ENCODE results near the gene RGPD8.

The RGPD8 gene

GRCh38 chr2:112481050-112481527 is 47.6 kb upstream of the RGPD8 start:
- H3K4me1 ChIP-seq (ENCODE audit: low read depth, poor library complexity, severe bottlenecking): peaks cover 12% of the 10 kb centered on the region
- no peaks in the 10 kb centered on the region for H3K79me2 ChIP-seq (ENCODE audit: insufficient read depth, low read depth)
- H3K27me3 ChIP-seq (ENCODE audit: insufficient read depth, low read depth): no peaks in the 10 kb centered on the region
- no peaks in the 10 kb centered on the region for H3K36me3 ChIP-seq (ENCODE audit: insufficient read depth)
- H4K20me1 ChIP-seq (ENCODE audit: insufficient read depth): no peaks in the 10 kb centered on the region
- peak overlapping the region; percentile 62 for H3K27ac ChIP-seq
- H3K4me2 ChIP-seq: peak overlapping the region; percentile 72
- peak overlapping the region; percentile 89 for H2AFZ ChIP-seq (ENCODE audit: low read depth)
- peak overlapping the region; percentile 41; the same call in 1 of the 2 replicates for H3K9ac ChIP-seq
- no peak overlapping the region for H3K4me3 ChIP-seq (IDR thresholded peaks at IDR 0.05; ENCODE audit: insufficient read depth, low read depth, low read length)
- TF ChIP-seq, protein P1, sequence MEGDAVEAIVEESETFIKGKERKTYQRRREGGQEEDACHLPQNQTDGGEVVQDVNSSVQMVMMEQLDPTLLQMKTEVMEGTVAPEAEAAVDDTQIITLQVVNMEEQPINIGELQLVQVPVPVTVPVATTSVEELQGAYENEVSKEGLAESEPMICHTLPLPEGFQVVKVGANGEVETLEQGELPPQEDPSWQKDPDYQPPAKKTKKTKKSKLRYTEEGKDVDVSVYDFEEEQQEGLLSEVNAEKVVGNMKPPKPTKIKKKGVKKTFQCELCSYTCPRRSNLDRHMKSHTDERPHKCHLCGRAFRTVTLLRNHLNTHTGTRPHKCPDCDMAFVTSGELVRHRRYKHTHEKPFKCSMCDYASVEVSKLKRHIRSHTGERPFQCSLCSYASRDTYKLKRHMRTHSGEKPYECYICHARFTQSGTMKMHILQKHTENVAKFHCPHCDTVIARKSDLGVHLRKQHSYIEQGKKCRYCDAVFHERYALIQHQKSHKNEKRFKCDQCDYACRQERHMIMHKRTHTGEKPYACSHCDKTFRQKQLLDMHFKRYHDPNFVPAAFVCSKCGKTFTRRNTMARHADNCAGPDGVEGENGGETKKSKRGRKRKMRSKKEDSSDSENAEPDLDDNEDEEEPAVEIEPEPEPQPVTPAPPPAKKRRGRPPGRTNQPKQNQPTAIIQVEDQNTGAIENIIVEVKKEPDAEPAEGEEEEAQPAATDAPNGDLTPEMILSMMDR (conservative IDR thresholded peaks at IDR 0.05; ENCODE audit: low read depth, low read length): peak; percentile 36; the same call in 1 of the 2 replicates

DNA sequence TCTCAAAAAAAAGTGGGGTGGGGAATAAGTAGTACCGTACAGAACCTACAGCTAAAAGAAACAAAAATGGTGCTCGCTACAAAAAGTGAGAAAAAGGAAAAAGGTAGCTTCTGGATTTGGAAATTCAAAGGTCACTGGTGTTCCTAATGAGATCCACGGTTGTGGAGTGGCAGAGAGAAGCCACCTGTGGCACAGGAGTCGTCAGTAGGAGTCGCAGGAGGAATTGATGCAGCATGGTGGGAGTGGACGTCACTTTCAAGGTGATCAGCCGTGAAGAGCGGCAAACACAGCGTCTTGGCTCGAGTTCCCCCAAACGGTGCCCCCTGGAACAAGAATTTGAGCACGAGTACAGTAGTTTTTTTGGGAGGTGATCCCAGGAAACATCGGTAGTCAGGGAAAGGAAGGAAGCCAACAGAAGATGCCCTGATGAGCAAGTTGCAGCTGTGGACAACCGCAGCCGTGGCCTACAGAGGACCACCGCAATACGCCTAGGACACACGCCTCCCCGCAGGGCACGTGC is 47.1 kb upstream of the RGPD8 start:
- no peak overlapping the region for H3K4me3 ChIP-seq (IDR thresholded peaks at IDR 0.05; ENCODE audit: insufficient read depth, low read depth, low read length)
- no peaks in the 10 kb centered on the region for H3K79me2 ChIP-seq (ENCODE audit: insufficient read depth, low read depth)
- H2AFZ ChIP-seq (ENCODE audit: low read depth): peak overlapping the region; percentile 89
- H4K20me1 ChIP-seq (ENCODE audit: insufficient read depth): no peaks in the 10 kb centered on the region
- H3K36me3 ChIP-seq (ENCODE audit: insufficient read depth): no peaks in the 10 kb centered on the region
- H3K4me2 ChIP-seq: peak overlapping the region; percentile 72
- H3K27me3 ChIP-seq (ENCODE audit: insufficient read depth, low read depth): no peaks in the 10 kb centered on the region
- H3K27ac ChIP-seq: peak overlapping the region; percentile 62
- TF ChIP-seq, protein P1 (conservative IDR thresholded peaks at IDR 0.05; ENCODE audit: low read depth, low read length): no peak; the same call in 1 of the 2 replicates
- H3K9ac ChIP-seq: peak overlapping the region; percentile 41; the same call in 1 of the 2 replicates
- H3K4me1 ChIP-seq (ENCODE audit: low read depth, poor library complexity, severe bottlenecking): peaks cover 12% of the 10 kb centered on the region

DNA sequence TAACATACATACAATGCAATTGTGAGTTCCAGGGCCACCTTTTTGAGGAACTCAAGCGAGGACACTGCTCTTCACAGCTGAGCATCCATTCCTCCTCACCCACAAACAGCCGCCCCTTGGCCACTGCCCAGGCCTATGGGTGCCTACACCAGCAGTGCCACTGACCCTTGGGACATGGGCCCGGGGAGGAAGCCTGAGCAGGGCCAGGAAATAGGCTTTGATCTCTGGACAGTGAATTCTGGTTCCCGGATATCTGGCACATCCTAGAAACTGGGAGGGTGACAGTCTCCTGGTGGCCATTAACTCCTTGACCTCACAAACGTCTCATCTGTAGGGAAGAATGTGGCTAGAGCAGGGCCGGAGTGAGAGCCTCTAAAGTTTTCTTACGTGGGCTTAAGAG is 43.0 kb upstream of the RGPD8 start:
- Histone ChIP-seq H3K9ac (no peak overlapping the region), H3K36me3 (ENCODE audit: insufficient read depth) (no peaks in the 10 kb centered on the region), H4K20me1 (ENCODE audit: insufficient read depth) (no peaks in the 10 kb centered on the region), H3K4me1 (ENCODE audit: low read depth, poor library complexity, severe bottlenecking) (peaks cover 3% of the 10 kb centered on the region), H3K27ac (no peak overlapping the region), H2AFZ (ENCODE audit: low read depth) (no peak overlapping the region), H3K4me2 (no peak overlapping the region), H3K27me3 (ENCODE audit: insufficient read depth, low read depth) (no peaks in the 10 kb centered on the region), H3K4me3 (IDR thresholded peaks at IDR 0.05; ENCODE audit: insufficient read depth, low read depth, low read length) (no peak overlapping the region), H3K79me2 (ENCODE audit: insufficient read depth, low read depth) (no peaks in the 10 kb centered on the region)
- TF ChIP-seq, protein P1 (conservative IDR thresholded peaks at IDR 0.05; ENCODE audit: low read depth, low read length): no peak

DNA sequence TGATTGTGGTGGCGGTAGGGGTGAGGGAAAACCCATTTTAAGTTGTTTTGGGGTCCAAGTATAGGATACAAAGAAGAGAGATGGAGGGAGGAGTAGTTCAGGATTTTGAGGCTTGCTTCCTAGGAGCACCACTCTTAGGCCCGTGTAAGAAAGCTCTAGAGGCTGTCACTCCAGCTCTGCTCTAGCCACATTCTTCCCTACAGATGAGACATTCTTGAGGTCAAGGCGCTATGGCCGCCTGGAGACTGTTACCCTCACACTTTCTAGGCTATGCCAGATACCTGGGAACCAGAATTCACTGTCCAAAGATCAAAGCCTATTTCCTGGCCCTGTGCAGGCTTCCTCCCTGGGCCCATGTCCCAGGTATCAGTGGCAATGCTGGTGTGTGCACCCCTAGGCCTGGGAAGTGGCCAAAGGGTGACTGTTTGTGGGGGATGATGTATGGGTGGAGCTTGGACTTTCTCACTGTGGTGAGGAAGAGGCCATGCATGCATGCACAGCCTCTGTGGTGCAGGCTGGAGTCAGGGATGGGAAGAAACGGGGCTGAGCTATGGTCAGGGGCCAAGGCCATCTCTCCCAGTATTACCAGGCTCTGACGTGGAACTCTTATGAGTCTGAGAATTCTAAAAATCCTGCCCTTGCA is 41.5 kb upstream of the RGPD8 start:
- Histone ChIP-seq H2AFZ (ENCODE audit: low read depth) (no peak overlapping the region), H3K9ac (no peak overlapping the region), H3K4me1 (ENCODE audit: low read depth, poor library complexity, severe bottlenecking) (no peaks in the 10 kb centered on the region), H3K27ac (no peak overlapping the region), H3K4me3 (IDR thresholded peaks at IDR 0.05; ENCODE audit: insufficient read depth, low read depth, low read length) (no peak overlapping the region), H3K79me2 (ENCODE audit: insufficient read depth, low read depth) (no peaks in the 10 kb centered on the region), H3K4me2 (no peak overlapping the region), H3K36me3 (ENCODE audit: insufficient read depth) (no peaks in the 10 kb centered on the region), H4K20me1 (ENCODE audit: insufficient read depth) (no peaks in the 10 kb centered on the region), H3K27me3 (ENCODE audit: insufficient read depth, low read depth) (no peaks in the 10 kb centered on the region)
- TF ChIP-seq, protein P1 (conservative IDR thresholded peaks at IDR 0.05; ENCODE audit: low read depth, low read length): no peak

All from KMS-11 (cell line).